ENCODE results near the gene ARID2. TPM values are rescaled to one million over a fixed set of nuclear protein-coding genes. Genes with fewer than 3 reads are reported as not detected.

Gene ARID2
- polyA plus RNA-seq, 2 of the 4 experiments (the other 2 are of a cell fraction): 8.7 to 37.7 TPM

- Histone ChIP-seq H3K4me3 (no peak overlapping the region), H3K4me1 (peaks cover 38% of the 10 kb centered on the region; the same call in 2 of the 3 replicates), H3K27ac (no peak overlapping the region), H3K4me2 (no peak overlapping the region), H3K9me3 (no peaks in the 10 kb centered on the region)
- CTCF ChIA-PET: no interaction called here
- ATAC-seq (no peak), FAIRE-seq (no peak), DNase-seq (ENCODE audit: low read depth in 1 of 2, low spot score in 1 of 2) (no peak)
- WGBS (ENCODE audit: missing lambda C conversion rate): 78% methylated on average over 2 of the region's 2 CpGs
- TF ChIP-seq E2F6 (IDR thresholded peaks at IDR 0.05; ENCODE audit: borderline replicate concordance, low read depth): no peak
- no peak for TF ChIP-seq KDM5A (IDR thresholded peaks at IDR 0.05)
- TF ChIP-seq ZC3H11A (IDR thresholded peaks at IDR 0.05): no peak
- TF ChIP-seq TFCP2L1 (CRISPR knock-in tag; IDR thresholded peaks at IDR 0.05): no peak
- no peak for TF ChIP-seq ELK1 (IDR thresholded peaks at IDR 0.05; ENCODE audit: low read depth, low read length)
- no peak for TF ChIP-seq POLR2AphosphoS2 (conservative IDR thresholded peaks at IDR 0.05; ENCODE audit: low read length)
- TF ChIP-seq SREBF2 (IDR thresholded peaks at IDR 0.05): no peak
- POLR2A ChIA-PET: no interaction called here
Measured at GRCh38 chr12:45775964-45776363, 46.5 kb downstream of the ARID2 start.

- peak; percentile 72 for FAIRE-seq
- no peak for DNase-seq (ENCODE audit: low read depth in 1 of 2, low spot score in 1 of 2)
- no peak for ATAC-seq
- Histone ChIP-seq H3K27ac (no peak overlapping the region), H3K4me2 (peak overlapping the region; percentile 3; the same call in 2 of the 3 replicates), H3K4me1 (peaks cover 17% of the 10 kb centered on the region; the same call in 2 of the 3 replicates), H3K4me3 (no peak overlapping the region), H3K9me3 (no peaks in the 10 kb centered on the region)
- CTCF ChIA-PET: interaction anchor here (2.1 kb wide), 1 partner anchor 17 kb away, joined by 7 read pairs; no protein-coding TSS in a partner anchor
- TF ChIP-seq FOSB (CRISPR knock-in tag; IDR thresholded peaks at IDR 0.05) (no peak), E2F6 (IDR thresholded peaks at IDR 0.05; ENCODE audit: borderline replicate concordance, low read depth) (no peak), BCL3 (IDR thresholded peaks at IDR 0.05) (no peak), CTCF (IDR thresholded peaks at IDR 0.05) (no peak), CEBPB (IDR thresholded peaks at IDR 0.05) (no peak), CBX8 (IDR thresholded peaks at IDR 0.05) (no peak), HDAC2 (IDR thresholded peaks at IDR 0.05) (no peak), POLR2A (IDR thresholded peaks at IDR 0.05; ENCODE audit: low read length) (no peak), JUN (IDR thresholded peaks at IDR 0.05) (no peak), RCOR1 (IDR thresholded peaks at IDR 0.05; ENCODE audit: low read depth, low read length) (no peak), TP53 (CRISPR knock-in tag; IDR thresholded peaks at IDR 0.05) (no peak), BHLHE40 (IDR thresholded peaks at IDR 0.05; ENCODE audit: low read depth, low read length) (no peak), MAX (IDR thresholded peaks at IDR 0.05) (no peak), NFE2L2 (conservative IDR thresholded peaks at IDR 0.05; ENCODE audit: low read length) (no peak)
- POLR2A ChIA-PET: no interaction called here
Measured at GRCh38 chr12:45779936-45780335, 50.4 kb downstream of the ARID2 start.

GRCh38 chr12:45781080-45781479 lies 51.6 kb downstream of the ARID2 start:
- ChIA-PET CTCF (interaction anchor here (2.1 kb wide), 1 partner anchor 19 kb away, joined by 7 read pairs; no protein-coding TSS in a partner anchor), POLR2A (no interaction called here)
- Histone ChIP-seq H3K9me3 (no peaks in the 10 kb centered on the region), H3K4me1 (peaks cover 13% of the 10 kb centered on the region; the same call in 2 of the 3 replicates), H3K4me3 (no peak overlapping the region), H3K27ac (no peak overlapping the region), H3K4me2 (no peak overlapping the region)
- ATAC-seq (no peak), DNase-seq (ENCODE audit: low read depth in 1 of 2, low spot score in 1 of 2) (no peak), FAIRE-seq (no peak)
- TF ChIP-seq SMC3 (IDR thresholded peaks at IDR 0.05) (no peak), ATOH8 (CRISPR knock-in tag; IDR thresholded peaks at IDR 0.05; ENCODE audit: low read depth) (no peak), SREBF2 (IDR thresholded peaks at IDR 0.05) (no peak), RARB (CRISPR knock-in tag; IDR thresholded peaks at IDR 0.05) (no peak), CBX2 (IDR thresholded peaks at IDR 0.05; ENCODE audit: borderline replicate concordance, low read depth) (no peak), CHD4 (IDR thresholded peaks at IDR 0.05; ENCODE audit: borderline replicate concordance) (no peak), CEBPB (IDR thresholded peaks at IDR 0.05) (no peak), HOXB13 (CRISPR knock-in tag; IDR thresholded peaks at IDR 0.05; ENCODE audit: low read depth) (no peak), HOXB5 (CRISPR knock-in tag; IDR thresholded peaks at IDR 0.05) (no peak), NFE2L2 (conservative IDR thresholded peaks at IDR 0.05; ENCODE audit: low read length) (no peak), PBX3 (IDR thresholded peaks at IDR 0.05) (no peak), MYC (IDR thresholded peaks at IDR 0.05; ENCODE audit: borderline replicate concordance, low read length) (no peak)

All from A549 (cell line).